IMR-90 (cell line): ENCODE measurements around the gene ATG2A. TPM values are rescaled to one million over a fixed set of nuclear protein-coding genes. Genes with fewer than 3 reads are reported as not detected.

Experiments
- ATAC-seq: fragments of 200-7000 bp; cut with Tn5 transposase; 2 replicates; pipeline ENCODE4 v1.9.1; 2020; ENCODE audit warnings: low read depth, mild to moderate bottlenecking, moderate library complexity
- BruUV-seq: library from RNA; stranded (reverse); fragments of 400-500 nt; replicated peaks from 2 replicates; lab custom pipeline; 2021; lab: Mats Ljungman, UMichigan
- CTCF ChIA-PET: fragments of 300-600 bp; formaldehyde crosslinking; extraction: SDS; loops from one replicate; lab custom pipeline; 2021; ENCODE audit warnings: antibody characterized with exemption; lab: Yijun Ruan, JAX
- POLR2A ChIA-PET: fragments of 300-600 bp; sonication (Branson Sonifier 250); formaldehyde crosslinking; loops from one replicate; lab custom pipeline; 2022; ENCODE audit warnings: antibody characterized with exemption; ENCODE audit not compliant: unreplicated experiment; lab: Charles Lee
- DNase-seq: peaks from one replicate; pipeline ENCODE4 v3.0.0; 2013
- H2AFZ ChIP-seq: replicated peaks from 2 replicates; pipeline ENCODE3; 2013; ENCODE audit warnings: low read length, mild to moderate bottlenecking; ENCODE audit not compliant: poor library complexity
- H2AK5ac ChIP-seq: 2 replicates; pipeline ENCODE4 v1.6.1; 2013; ENCODE audit warnings: low read depth, low read length, inconsistent platforms
- H2AK9ac ChIP-seq: replicated peaks from 2 replicates; pipeline ENCODE3; 2013; ENCODE audit warnings: mild to moderate bottlenecking, low read depth, low read length, moderate library complexity; ENCODE audit not compliant: poor library complexity
- H2BK120ac ChIP-seq: 2 replicates; pipeline ENCODE4 v1.6.1; 2013; ENCODE audit warnings: low read depth, low read length, inconsistent platforms
- H2BK15ac ChIP-seq: 3 replicates; pipeline ENCODE4 v1.6.1; 2013; ENCODE audit warnings: low read depth, low read length, inconsistent platforms
- H2BK20ac ChIP-seq: 2 replicates; pipeline ENCODE4 v1.6.1; 2013; ENCODE audit warnings: low read depth, mild to moderate bottlenecking, inconsistent platforms, low read length, moderate library complexity
- H2BK5ac ChIP-seq: 2 replicates; pipeline ENCODE4 v1.6.1; 2013; ENCODE audit warnings: mild to moderate bottlenecking, low read depth, low read length, inconsistent platforms; ENCODE audit not compliant: poor library complexity, severe bottlenecking
- H3K14ac ChIP-seq: replicated peaks from 2 replicates; pipeline ENCODE4 v1.6.1; 2013; ENCODE audit warnings: low read depth, low read length, inconsistent platforms
- H3K18ac ChIP-seq: 2 replicates; pipeline ENCODE4 v1.6.1; 2013; ENCODE audit warnings: low read depth, low read length, control low read depth
- H3K23ac ChIP-seq: 2 replicates; pipeline ENCODE4 v1.6.1; 2013; ENCODE audit warnings: low read depth, low read length, inconsistent platforms
- H3K27ac ChIP-seq: 2 replicates; pipeline ENCODE4 v1.5.1; 2013; ENCODE audit warnings: mild to moderate bottlenecking, control low read depth, low read length; ENCODE audit not compliant: insufficient read depth
- H3K27me3 ChIP-seq: 2 replicates; pipeline ENCODE4 v1.6.1; 2013; ENCODE audit warnings: low read length; ENCODE audit not compliant: control insufficient read depth, insufficient read depth
- H3K36me3 ChIP-seq: 2 replicates; pipeline ENCODE4 v1.6.1; 2013; ENCODE audit warnings: low read length, mixed read lengths; ENCODE audit not compliant: control insufficient read depth, insufficient read depth
- H3K4ac ChIP-seq: 2 replicates; pipeline ENCODE4 v1.6.1; 2013; ENCODE audit warnings: low read depth, low read length, inconsistent platforms
- H3K4me1 ChIP-seq: 2 replicates; pipeline ENCODE4 v1.6.1; 2013; ENCODE audit warnings: low read length, mixed read lengths; ENCODE audit not compliant: control insufficient read depth, insufficient read depth
- H3K4me2 ChIP-seq: 2 replicates; pipeline ENCODE4 v1.6.1; 2013; ENCODE audit warnings: low read depth, mild to moderate bottlenecking, control low read depth, low read length, moderate library complexity
- H3K4me3 ChIP-seq: 2 replicates; pipeline ENCODE4 v1.5.1; 2013; ENCODE audit warnings: low read depth, mild to moderate bottlenecking, control low read depth, low read length, moderate library complexity; ENCODE audit not compliant: insufficient read depth
- H3K56ac ChIP-seq: 2 replicates; pipeline ENCODE4 v1.6.1; 2013; ENCODE audit warnings: low read length, inconsistent platforms; ENCODE audit not compliant: insufficient read depth; ENCODE audit errors: extremely low read depth
- H3K79me1 ChIP-seq, 2 experiments: 2 replicates each; pipeline ENCODE4 v1.6.1; 2013; ENCODE audit warnings: low read length in 2 of 2, inconsistent platforms in 1 of 2, low read depth in 1 of 2
- H3K9ac ChIP-seq: 2 replicates; pipeline ENCODE4 v1.6.1; 2013; ENCODE audit warnings: low read depth, low read length, control low read depth
- H3K9me1 ChIP-seq: 2 replicates; pipeline ENCODE4 v1.6.1; 2013; ENCODE audit warnings: low read length, inconsistent platforms; ENCODE audit not compliant: insufficient read depth
- H3K9me3 ChIP-seq: 2 replicates; pipeline ENCODE4 v1.6.1; 2013; ENCODE audit warnings: low read length; ENCODE audit not compliant: control insufficient read depth, insufficient read depth
- H4K20me1 ChIP-seq: 2 replicates; pipeline ENCODE4 v1.6.1; 2013; ENCODE audit warnings: low read length, inconsistent platforms; ENCODE audit not compliant: insufficient read depth
- H4K5ac ChIP-seq: 2 replicates; pipeline ENCODE4 v1.6.1; 2013; ENCODE audit warnings: mild to moderate bottlenecking, low read depth, low read length, control low read depth
- H4K8ac ChIP-seq, 2 experiments: 2 replicates each; pipeline ENCODE4 v1.6.1; 2013; ENCODE audit warnings: low read depth in 2 of 2, low read length in 2 of 2, control low read depth in 1 of 2, inconsistent platforms in 1 of 2
- H4K91ac ChIP-seq: 2 replicates; pipeline ENCODE4 v1.6.1; 2013; ENCODE audit warnings: low read depth, low read length, inconsistent platforms; ENCODE audit not compliant: insufficient read depth
- BHLHE40 ChIP-seq: fragments of 150-350 bp; IDR thresholded peaks from 2 replicates; pipeline ENCODE4 v1.6.1; 2016; ENCODE audit warnings: mild to moderate bottlenecking, low read depth, low read length
- RCOR1 ChIP-seq: IDR thresholded peaks from 2 replicates; pipeline ENCODE4 v1.6.1; 2012; ENCODE audit warnings: mild to moderate bottlenecking, low read length, improper control_type of control experiment; ENCODE audit not compliant: insufficient replicate concordance
- RFX5 ChIP-seq: IDR thresholded peaks from 2 replicates; pipeline ENCODE4 v1.8.0; 2012; ENCODE audit warnings: low read depth, mild to moderate bottlenecking, low read length, moderate library complexity
- USF2 ChIP-seq: fragments of 150-350 bp; IDR thresholded peaks from 2 replicates; pipeline ENCODE4 v1.6.1; 2017; ENCODE audit warnings: mild to moderate bottlenecking, antibody characterized with exemption, low read length, low read depth
- WGBS, 2 experiments: methylation state at CpG; one replicate each; pipeline versions ENCODE4 v1.1.5 to v1.1.7; 2013; ENCODE audit warnings: missing lambda C conversion rate in 2 of 2; ENCODE audit not compliant: insufficient read length in 1 of 2; ENCODE audit errors: extremely low coverage in 2 of 2; 5-methylcytosine and 5-hydroxymethylcytosine counted together
- dilution Hi-C: fragments of 300-500 bp; cut with HindIII; formaldehyde crosslinking; loops from one replicate; pipeline ENCODE4 v1.14.3; 2018; ENCODE audit warnings: low sequenced_read_pairs; ENCODE audit not compliant: unreplicated experiment
- in situ Hi-C: fragments of 300-500 bp; cut with MboI; formaldehyde crosslinking; loops from 3 replicates; pipeline ENCODE4 v1.14.3; 2019; ENCODE audit warnings: low sequenced_read_pairs, inconsistent platforms, mixed read lengths
- intact Hi-C: fragments of 100-400 bp; cut with micrococcal nuclease; formaldehyde crosslinking; loops from 2 replicates; pipeline ENCODE4 v1.10.0; 2022
- polyA plus RNA-seq, 3 experiments: library from polyadenylated mRNA; depleted of rRNA; stranded (reverse); fragments of >200 nt; gene quantifications; 2 replicates each; pipeline ENCODE4 v1.2.3, GENCODE V29; 2012; ENCODE audit warnings: low replicate concordance in 1 of 3
- total RNA-seq: library from RNA; depleted of rRNA; stranded (reverse); fragments of >200 nt; gene quantifications from 2 replicates; pipeline ENCODE4 v1.2.3, GENCODE V29; 2012

ATG2A gene
- total and polyA plus RNA-seq, 2 of the 4 experiments (the other 2 are of a cell fraction) = 3.2 to 10.5 TPM

GRCh38 chr11:64893194-64894069 is 23.6 kb downstream of the ATG2A start:
- H4K5ac ChIP-seq = no peak overlapping the region
- no peak overlapping the region for H4K8ac ChIP-seq
- no peaks in the 10 kb centered on the region for H3K79me1 ChIP-seq
- no peak overlapping the region for H3K56ac ChIP-seq
- H3K4ac ChIP-seq = no peak overlapping the region
- POLR2A ChIA-PET = no interaction called here
- H2AK9ac ChIP-seq = no peak overlapping the region
- no peak overlapping the region for H2AFZ ChIP-seq
- TF ChIP-seq USF2 (no peak), RCOR1 (no peak), BHLHE40 (no peak), RFX5 (no peak)
- no TSS peak for BruUV-seq
- WGBS, 2 experiments = 95% methylated on average over 7 of the region's 25 CpGs; no CpG with 5 or more reads in 1 of the 2 experiments
- no peak overlapping the region for H2AK5ac ChIP-seq
- no peak overlapping the region for H2BK120ac ChIP-seq
- H3K9ac ChIP-seq = no peak overlapping the region
- no peaks in the 10 kb centered on the region for H3K9me3 ChIP-seq
- peaks cover 17% of the 10 kb centered on the region; the same call in 1 of the 2 replicates for H3K36me3 ChIP-seq
- ATAC-seq (no peak; the same call in 1 of the 2 replicates), DNase-seq (no peak)
- no peaks in the 10 kb centered on the region for H3K27me3 ChIP-seq
- CTCF ChIA-PET = interaction anchor here (0.7 to 2.2 kb wide), 4 partner anchors 39 to 103 kb away, joined by 3 to 14 read pairs (median 4); partner anchors contain the start of gene BATF2
- no peaks in the 10 kb centered on the region for H3K4me1 ChIP-seq
- no peak overlapping the region for H2BK15ac ChIP-seq
- H3K18ac ChIP-seq = no peak overlapping the region
- no peak overlapping the region for H3K14ac ChIP-seq
- in situ Hi-C loops (loop anchor here (5.0 kb wide), 1 partner anchor 46 kb away; no protein-coding TSS in a partner anchor), dilution Hi-C loops (no loop called here), intact Hi-C loops (loop anchor here (1.0 kb wide), 1 partner anchor 46 kb away; no protein-coding TSS in a partner anchor)
- H2BK5ac ChIP-seq = no peak overlapping the region
- no peak overlapping the region for H4K91ac ChIP-seq
- H2BK20ac ChIP-seq = no peak overlapping the region
- H3K23ac ChIP-seq = no peak overlapping the region
- H4K20me1 ChIP-seq = peaks cover 4% of the 10 kb centered on the region; the same call in 1 of the 2 replicates
- H3K9me1 ChIP-seq = no peaks in the 10 kb centered on the region
- H3K4me2 ChIP-seq = no peak overlapping the region
- no peak overlapping the region for H3K4me3 ChIP-seq
- H3K27ac ChIP-seq = no peak overlapping the region
